NOMO-1 treated with dmso at 0.1 percent for 144 hours (cell line): ENCODE data around the gene ZNF841.
"Not testable (repeated sequence)": the region's sequence is repeated elsewhere in the genome, so short reads cannot be mapped to it uniquely, and the experiment has no call there.

ENCODE experiments used
- DNase-seq: peaks from one replicate; lab custom pipeline; 2025; ENCODE audit not compliant: unreplicated experiment; lab: John Stamatoyannopoulos, UW

The ZNF841 gene

DNA sequence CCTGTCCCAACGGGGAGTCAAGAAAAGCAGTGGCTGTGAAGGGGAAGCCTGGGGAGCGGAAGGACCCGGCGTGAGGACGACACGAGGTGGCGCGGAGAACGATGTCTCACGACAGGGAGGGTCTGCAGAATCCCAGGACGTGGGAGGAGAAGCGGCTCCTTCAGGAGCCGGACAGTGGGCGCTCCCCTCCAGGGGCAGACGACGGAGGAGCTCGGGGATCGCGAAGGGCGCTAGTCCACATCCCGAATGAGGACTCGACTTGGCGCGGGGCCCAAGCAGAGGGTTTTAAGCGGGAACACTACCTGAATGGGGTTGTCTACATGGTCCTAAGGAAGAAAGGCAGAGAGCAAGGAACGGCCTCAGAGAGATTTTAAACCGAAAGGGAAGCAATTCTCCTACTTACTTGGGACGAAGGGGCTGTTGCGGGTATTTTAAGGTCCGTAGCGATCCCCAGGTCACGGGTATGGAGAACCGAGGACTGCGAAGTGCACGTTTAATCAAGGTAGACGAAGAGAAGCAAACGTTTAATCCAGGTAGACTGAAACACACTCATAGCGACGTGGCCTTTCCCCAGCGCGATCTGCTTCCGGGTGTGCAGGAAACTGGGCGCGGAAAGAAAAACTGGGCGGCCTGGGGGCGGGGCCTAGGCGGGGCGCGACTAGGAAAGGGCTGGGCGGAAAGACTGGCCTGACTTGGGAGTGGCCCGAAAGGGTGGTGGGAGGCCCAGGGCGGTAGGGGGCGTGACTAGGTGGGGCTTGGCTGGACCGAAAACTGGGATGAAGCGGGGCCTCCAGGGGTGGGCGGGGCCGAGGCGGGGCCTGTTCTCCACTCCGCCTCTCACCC is at the start of gene ZNF841:
Gene ZNF841, minus strand, starts transcription at position 594 of the 843 bp plus-strand sequence. CDS start 10,964 bp downstream, outside the sequence.
- DNase-seq: peak; percentile 63

DNA sequence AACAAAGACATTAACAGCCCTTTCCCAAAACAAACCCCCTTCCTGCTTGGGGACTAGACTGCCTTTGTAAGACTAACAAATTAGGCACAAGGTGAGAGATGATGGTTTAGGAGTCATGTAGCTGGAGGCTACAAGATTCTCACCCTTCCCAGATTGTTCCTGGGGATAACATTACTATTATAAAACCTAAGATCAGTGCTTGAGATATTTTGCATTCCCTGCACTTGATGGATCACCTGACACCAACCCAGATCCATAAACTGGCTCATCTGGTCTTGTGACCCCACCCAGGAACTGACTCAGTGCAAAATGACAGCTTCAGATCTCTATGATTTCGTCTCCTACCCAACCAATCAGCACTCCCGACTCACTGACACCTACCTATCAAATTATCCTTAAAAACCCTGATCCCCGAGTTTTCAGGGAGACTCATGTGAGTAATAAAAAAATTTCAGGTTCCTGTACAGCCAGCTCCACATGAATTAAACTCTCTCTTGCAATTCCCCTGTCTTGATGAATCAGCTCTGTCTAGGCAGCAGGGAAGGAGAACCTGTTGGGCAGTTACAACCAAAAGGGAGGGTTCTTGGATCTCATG is 46.5 kb upstream of the ZNF841 start:
- no peak for DNase-seq

DNA sequence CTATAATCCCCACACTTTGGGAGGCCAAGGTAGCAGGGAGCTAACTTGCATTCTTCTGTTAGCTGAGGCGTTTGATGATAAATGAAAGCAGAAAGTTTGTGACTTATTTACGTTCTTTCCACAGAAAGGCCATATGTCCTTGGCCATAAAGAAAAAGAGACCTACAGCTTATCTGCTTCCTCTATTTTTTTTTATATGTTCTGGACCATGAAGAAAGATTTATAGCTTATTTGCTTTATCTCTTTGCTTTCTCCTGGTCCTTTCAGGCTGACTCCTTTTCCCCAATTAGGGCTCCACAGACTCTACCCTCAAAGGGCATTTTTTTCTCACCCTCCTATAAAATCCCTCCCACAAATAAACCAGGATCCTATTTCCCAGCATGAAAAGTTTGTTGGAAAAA is 45.6 kb upstream of the ZNF841 start:
- no peak for DNase-seq

DNA sequence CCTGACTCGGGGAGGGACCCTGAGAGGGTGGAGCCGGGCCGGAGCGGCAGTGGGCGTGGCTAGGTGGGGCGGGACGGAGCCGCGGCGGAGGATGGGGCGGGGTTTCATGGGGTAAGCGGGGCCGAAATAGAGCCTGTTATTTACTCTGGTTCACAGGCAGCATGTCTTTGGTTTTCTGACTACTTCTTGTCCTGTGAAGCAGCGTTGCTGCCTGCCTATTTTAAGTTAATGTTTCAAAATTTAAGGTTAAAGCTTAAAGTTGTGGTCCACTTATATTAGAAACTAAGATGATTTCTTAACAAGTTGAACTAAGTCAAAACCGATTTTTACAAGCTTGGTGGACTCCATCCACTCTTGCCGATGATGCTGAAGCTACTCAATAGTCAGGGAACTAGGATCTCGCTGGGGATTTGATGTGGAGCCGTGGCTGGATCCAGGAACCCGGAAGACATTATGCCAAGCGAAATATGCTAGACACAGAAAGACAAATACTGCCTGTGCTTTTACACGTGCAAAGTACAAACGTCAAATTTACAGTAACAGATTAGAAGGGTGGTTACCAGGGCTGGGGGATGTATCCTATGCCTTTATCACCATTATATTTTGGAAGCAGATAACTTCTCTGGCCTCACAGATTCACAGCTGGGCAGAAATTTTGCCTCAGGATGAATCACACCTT is 44.6 kb upstream of the ZNF841 start:
- DNase-seq: no peak

DNA sequence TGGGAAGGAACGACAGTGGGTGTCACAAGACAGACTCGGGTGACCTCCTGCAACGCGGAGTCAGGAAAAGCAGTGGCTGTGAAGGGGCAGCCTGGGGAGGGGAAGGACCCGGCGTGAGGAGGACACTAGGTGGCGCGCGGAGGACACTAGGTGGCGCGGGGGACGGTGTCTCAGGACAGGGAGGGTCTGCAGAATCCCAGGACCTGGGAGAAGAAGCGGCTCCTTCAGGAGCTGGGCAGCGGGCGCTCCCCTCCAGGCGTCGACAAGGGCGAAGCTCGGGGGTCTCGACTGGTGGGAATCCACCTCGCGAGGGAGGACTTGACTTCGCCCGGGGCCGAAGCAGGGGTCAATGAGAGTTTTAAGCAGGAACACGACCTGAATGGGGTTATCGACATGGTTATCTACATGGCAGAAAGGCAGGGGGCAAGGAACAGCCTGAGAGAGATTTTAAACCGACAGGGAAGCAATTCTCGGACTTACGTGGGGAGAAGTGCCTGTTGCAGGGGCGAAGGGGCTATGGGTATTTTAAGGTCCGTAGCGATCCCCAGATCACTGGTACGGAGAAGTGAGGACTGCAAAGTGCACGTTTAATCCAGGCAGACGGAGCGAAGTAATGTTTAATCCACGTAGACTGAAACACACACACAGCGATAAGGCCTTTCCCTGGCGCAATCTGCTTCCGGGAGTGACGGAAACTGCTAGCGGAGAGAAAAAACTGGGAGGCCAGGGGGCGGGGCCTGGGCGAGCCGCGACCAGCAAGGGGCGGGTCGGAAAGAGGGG is 43.9 kb upstream of the ZNF841 start, which contains the start of gene ZNF616:
Gene ZNF616, minus strand, starts transcription at position 687 of the 780 bp plus-strand sequence. CDS start 9,426 bp downstream, outside the sequence.
- peak; percentile 95 for DNase-seq

DNA sequence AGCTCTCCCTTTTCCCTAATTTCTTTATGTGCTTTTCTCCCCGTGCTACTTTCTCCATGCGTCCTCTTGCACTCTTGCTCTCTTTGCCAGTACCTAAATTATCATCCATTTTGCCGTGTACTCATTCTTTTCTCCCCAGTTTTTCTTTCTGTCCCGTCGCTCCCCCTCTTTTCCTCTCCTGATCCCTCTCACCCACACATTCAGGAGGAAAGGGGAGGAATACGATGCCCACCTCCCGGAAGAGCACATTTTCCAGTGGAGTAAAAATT is 43.4 kb upstream of the ZNF841 start:
- DNase-seq: no peak

DNA sequence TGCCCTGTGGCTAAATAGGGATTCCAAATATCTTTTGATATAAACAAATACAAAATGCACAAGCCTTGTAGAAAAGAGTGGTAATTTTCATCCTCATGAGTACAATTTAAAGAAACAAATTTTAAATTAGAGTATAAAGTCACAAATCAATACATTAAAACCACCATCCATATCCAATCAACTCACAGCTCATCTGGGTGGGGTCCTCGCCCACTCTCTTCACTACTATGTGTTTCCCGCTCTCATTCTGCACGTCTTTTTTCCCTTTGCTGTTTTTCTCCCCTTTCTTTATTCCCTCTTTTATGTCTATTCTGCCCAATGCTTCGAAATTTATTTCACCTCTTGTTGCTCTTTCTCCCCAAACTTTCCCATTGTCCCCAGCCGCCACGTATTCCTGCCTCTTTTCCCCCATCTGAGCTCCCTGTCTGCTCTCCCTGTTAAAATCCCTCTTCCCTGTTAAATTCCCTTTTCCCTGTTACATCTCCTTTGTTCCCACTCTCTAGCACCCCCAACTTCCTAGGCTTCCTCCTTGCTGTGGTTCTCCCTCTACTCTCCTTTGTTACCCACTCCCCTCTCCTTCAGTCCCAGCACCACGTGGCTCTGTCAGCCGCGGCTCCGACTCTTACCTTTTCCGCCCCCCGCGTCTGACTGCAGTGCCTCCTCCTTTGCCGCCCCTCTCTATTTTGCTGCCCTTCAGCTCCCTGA is 42.9 kb upstream of the ZNF841 start:
- peak; percentile 19 for DNase-seq

DNA sequence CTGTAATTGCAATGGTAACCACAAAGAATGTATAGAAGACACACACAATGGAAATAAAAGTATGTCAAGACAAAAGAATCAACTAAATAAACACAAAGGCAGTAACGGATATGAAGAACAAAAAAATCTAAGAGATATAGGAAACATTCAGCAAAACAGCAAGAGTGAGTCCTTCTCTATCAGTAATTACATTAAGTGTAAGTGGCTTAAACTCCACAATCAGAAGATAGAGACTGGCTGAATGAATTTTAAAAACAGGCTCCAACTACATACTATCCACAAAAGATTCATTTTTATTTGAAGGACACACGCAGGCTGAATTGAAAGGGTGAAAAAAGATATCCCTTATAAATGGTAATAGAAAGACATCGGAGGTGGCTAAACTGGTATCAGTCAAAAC is 24.7 kb upstream of the ZNF841 start:
- DNase-seq: no peak

DNA sequence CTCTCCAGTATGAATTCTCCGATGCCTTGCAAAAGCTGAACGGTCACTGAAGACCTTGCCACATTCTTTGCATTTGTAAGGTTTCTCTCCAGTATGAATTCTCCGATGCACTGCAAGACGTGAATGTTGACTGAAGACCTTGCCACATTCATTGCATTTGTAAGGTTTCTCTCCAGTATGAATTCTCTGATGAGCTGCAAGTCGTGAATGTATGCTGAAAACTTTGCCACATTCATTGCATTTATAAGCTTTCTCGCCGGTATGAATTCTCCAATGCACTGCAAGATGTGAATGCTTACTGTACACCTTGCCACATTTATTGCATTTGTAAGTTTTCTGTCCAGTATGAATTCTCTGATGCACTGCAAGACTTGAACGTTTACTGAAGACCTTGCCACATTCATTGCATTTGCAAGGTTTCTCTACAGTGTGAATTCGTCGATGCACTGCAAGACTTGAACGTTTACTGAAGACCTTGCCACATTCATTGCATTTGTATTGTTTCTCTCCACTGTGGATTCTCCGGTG is 20.0 kb upstream of the ZNF841 start:
- no peak for DNase-seq

DNA sequence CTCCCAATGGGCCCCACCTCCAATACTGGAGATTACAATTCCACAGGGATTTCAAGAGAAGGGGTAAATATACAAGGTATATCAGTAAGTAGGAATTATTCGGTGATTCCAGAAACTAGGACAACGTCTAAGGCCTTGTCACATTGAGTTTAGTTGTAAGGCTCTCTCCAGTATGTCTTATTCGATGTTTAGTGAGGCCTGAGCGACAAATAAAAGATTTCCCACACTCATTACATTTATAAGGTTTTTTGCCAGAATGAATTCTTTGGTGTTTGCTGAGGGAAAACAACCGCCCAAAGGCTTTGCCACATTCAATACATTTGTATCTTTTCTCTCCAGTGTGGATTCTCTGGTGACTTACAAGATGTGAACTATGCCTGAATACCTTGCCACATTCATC is 19.1 kb upstream of the ZNF841 start:
- no peak for DNase-seq

DNA sequence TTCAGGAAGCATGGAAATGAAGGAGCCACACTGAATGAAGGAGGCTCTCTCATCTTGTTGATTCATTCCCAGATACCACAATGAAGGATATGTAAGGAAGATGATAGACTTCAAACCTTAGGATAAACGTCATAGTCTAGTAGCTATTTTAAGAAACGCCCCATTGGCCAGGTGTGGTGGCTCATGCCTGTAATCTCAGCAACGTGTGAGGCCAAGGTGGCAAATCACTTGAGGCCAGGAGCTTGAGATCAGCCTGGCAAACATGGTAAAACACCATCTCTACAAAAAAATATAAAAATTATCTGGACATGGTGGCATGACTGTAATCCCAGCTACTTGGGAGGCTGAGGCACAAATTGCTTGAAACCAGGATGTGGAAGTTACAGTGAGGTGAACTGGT is 17.1 kb upstream of the ZNF841 start:
- DNase-seq: no peak

DNA sequence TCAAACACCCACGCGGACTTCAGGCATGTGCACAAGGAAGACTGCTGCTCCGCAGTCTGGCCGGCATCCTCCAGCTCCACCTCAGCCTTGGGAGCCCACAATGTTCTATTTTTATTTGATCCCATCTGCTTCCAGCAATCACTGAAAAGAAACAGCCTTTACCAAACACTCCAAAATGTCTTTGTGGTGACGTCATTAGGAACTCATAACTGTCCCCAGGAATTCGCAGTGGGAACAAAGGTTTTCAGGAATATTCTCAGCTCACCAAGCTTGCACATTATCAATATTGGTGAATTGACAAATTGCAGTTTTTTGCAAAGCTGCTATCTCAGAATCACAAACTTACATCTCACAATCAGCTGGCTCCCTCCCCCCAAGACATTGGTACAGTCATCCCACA is 15.2 kb upstream of the ZNF841 start:
- DNase-seq: no peak

DNA sequence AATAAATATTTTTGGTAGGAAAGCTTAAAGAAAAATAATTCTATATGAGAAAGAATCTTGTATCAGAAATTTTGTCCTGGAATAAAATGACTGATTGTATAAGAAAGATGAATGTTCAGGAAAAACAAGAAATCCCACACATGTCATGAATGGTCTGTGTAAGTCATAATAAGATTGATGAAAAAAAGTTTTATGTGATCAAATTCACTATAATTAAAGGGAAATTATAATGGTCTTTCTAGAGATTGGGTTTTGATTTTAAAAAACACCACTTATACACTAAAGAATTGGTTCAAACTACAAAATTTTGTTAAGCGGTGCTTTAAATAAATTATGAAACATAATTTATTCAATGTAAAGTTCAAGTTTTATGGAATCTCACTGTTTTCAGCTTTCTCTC is 7.2 kb upstream of the ZNF841 start:
- DNase-seq: no peak

DNA sequence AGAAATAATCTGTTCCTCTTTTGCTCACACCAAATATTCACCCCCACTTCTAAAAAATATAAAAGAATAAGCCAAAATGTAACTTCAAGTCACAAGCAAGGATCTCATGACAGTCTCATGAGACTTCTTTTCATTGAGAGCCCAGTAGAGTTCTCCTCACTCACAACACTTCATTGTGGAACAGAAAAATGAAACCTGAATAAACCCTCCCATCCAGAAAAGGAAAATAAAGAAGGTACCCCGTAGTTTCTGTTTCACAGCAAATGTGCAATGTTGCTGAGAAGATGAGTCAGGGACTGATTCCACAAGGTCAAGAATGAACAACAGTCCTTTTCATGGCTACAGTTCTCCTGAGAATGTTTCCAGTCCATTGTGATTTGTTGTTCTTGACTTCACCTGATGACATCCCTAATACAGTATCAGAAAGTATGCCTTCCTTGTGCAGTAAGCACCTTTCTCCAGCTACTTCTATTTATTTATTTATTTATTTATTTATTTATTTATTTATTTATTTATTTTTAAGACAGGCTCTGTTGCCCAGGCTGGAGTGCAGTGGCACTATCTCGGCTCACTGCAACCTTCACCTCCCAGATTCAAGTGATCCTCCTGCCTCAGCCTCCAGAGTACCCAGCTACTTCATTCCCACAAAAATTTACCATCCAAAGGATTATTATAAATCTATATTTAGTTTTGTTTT is 6.4 kb upstream of the ZNF841 start:
- no peak for DNase-seq

DNA sequence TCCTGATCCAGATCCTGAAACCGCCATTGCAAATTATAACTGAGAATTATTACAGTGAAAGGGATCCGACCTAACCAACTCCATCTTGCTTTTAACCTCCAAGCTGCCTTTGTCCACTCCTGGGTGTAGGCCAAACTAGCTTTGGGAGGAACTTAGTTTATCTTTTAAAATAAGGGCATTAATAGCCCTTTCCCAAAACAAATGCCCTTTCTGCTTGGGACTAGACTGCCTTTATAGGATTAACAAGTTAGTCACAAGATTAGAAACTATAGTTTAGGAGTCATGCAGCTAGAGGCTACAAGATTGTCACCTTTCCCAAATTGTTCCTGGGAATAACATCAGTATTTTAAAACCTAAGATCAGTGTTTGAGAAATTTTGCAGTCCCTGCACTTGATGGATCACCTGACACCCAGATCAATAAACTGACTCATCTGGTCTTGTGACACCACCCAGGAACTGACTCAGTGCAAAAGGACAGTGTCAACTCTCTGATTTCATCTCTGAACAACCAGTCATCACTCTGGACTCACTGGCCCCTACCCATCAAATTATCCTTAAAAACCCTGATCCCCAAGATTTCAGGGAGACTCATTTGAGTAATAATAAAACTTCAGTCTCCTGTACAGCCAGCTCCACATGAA is 4.1 kb upstream of the ZNF841 start:
- DNase-seq: no peak

DNA sequence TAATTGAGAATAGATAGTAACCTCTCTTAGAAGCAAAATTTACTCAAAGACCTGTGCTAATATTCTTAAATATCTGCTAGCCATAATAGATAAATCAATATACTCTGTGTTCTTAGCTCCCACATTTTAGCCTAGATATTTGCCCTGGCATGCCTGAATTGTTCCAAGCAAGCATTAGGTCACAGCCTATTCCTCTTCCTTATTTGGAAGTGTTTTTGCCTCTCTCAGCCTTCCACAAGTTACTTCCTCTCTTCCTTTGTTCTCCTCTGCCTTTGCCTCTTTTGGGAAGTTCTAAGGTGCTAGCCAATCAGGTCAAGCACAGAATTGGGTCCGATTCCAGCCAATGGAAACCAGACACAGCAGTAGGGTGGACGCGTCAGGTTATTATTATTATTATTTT is 851 bp upstream of the ZNF841 start:
- not testable (repeated sequence) for DNase-seq

DNA sequence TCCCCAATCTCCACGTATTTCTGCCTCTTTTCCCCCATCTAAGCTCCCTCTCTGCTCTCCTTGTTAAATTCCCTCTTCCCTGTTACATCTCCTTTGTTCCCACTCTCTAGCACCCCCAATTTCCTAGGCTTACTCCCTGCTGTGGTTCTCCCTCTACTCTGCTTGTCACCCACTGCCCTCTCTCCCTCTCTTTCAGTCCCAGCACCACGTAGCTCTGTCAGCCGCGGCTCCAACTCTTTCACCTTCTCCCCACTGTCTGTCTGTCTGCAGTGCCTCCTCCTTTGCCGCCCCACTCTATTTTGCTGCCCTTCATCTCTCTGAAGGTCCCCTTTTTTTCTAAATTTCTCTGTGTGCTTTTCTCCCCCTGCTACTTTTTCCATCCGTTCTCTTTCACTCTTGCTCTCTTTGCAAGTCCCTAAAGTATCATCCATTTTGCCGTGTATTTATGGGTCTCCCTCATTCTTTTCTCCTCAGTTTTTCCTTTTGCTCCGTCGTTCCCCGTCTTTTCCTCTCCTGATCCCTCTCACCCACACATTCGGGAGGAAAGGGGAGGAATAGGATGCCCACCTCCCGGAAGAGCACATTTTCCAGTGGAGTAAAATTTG is 937 bp downstream of the ZNF841 start:
- no peak for DNase-seq

DNA sequence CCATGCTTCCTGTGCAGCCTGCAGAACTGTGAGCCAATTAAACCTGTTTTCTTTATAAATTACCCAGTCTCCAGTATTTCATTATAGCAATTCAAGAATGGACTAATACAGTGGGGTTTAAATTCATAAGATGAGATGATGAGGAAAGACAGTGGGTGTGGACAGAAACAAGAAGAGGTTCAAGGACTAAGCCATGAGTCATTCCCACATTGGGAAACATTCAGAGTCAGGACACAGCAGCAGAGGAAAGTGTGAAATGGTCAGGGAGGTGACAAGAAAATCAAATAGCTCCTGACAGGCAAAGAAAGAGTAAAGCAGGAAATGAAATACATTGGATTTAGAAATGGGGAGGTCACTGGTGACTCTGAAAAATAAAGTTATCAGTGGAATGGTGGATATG is 9.1 kb downstream of the ZNF841 start:
- DNase-seq: no peak

DNA sequence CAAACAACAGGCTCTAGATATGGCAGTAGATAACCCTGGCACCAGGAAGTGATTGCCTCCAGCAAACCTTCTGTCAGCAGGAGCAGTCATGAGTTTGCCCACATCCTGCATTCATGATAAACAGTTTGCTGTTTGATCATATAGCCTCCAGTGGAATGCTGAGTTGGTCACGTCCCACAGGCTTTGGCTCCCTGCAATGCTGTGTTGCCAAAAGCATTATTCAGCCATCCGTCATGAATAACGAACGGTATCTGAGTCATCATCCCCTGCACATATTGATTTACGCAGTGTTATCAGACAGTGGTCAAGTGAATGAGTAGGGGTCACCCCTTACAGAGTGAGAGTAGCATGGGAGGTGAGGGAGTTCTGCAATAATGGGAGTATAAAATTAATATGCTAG is 25.1 kb downstream of the ZNF841 start:
- DNase-seq: no peak
